Measurements from ENCODE around the gene ZFYVE16. TPM values are rescaled to one million over a fixed set of nuclear protein-coding genes. Genes with fewer than 3 reads are reported as not detected.
"Not testable (repeated sequence)": the region's sequence is repeated elsewhere in the genome, so short reads cannot be mapped to it uniquely, and the experiment has no call there.

Gene ZFYVE16
- total RNA-seq, 1 experiment from 2014 or later: 65.7 TPM

DNA sequence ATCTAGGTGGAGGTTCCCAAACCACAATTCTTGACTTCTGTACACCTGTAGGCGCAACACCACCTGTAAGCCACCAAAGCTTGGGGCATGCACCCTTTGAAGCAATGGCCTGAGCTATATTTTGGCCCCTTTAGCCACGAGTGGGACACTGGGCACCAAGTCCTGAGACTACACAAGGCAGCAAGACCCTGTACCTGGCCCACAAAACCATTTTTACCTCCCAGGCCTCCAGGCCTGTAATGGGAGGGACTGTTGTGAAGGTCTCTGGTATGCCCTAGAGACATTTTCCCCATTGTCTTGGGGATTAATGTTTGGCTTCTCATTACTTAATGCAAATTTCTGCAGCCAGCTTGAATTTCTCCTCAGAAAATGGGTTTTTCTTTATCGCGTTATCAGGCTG is 55.4 kb downstream of the ZFYVE16 start:
- Histone ChIP-seq H3K27me3 (replicated peaks; ENCODE audit: insufficient read depth, low read depth, low read length, poor library complexity) (no peaks in the 10 kb centered on the region), H3K4me3 (ENCODE audit: low read depth, low read length, poor library complexity, severe bottlenecking) (no peak overlapping the region), H3K4me1 (ENCODE audit: insufficient read depth, low read length, poor library complexity, severe bottlenecking) (peaks cover 7% of the 10 kb centered on the region), H3K36me3 (ENCODE audit: insufficient read depth, low read length, poor library complexity, severe bottlenecking) (peaks cover 40% of the 10 kb centered on the region), H3K27ac (ENCODE audit: low read depth, low read length, poor library complexity, severe bottlenecking) (no peak overlapping the region), H3K9me3 (ENCODE audit: low read depth, low read length, poor library complexity, severe bottlenecking) (peaks cover 5% of the 10 kb centered on the region)
- POLR2A ChIA-PET (ENCODE audit: low non-redundant PET): no interaction called here
- BruUV-seq (replicated peaks): no TSS peak
- CTCF ChIA-PET: no interaction called here
- no peak for DNase-seq (ENCODE audit: low spot score)
- TF ChIP-seq, protein P1, sequence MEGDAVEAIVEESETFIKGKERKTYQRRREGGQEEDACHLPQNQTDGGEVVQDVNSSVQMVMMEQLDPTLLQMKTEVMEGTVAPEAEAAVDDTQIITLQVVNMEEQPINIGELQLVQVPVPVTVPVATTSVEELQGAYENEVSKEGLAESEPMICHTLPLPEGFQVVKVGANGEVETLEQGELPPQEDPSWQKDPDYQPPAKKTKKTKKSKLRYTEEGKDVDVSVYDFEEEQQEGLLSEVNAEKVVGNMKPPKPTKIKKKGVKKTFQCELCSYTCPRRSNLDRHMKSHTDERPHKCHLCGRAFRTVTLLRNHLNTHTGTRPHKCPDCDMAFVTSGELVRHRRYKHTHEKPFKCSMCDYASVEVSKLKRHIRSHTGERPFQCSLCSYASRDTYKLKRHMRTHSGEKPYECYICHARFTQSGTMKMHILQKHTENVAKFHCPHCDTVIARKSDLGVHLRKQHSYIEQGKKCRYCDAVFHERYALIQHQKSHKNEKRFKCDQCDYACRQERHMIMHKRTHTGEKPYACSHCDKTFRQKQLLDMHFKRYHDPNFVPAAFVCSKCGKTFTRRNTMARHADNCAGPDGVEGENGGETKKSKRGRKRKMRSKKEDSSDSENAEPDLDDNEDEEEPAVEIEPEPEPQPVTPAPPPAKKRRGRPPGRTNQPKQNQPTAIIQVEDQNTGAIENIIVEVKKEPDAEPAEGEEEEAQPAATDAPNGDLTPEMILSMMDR (conservative IDR thresholded peaks at IDR 0.05; ENCODE audit: low read depth, low read length): no peak
- no peak for TF ChIP-seq EZH2 (IDR thresholded peaks at IDR 0.05; ENCODE audit: borderline replicate concordance, low read depth, low read length, poor library complexity, severe bottlenecking)
- intact Hi-C loops (cut with micrococcal nuclease; ENCODE audit: unreplicated experiment): no loop called here

DNA sequence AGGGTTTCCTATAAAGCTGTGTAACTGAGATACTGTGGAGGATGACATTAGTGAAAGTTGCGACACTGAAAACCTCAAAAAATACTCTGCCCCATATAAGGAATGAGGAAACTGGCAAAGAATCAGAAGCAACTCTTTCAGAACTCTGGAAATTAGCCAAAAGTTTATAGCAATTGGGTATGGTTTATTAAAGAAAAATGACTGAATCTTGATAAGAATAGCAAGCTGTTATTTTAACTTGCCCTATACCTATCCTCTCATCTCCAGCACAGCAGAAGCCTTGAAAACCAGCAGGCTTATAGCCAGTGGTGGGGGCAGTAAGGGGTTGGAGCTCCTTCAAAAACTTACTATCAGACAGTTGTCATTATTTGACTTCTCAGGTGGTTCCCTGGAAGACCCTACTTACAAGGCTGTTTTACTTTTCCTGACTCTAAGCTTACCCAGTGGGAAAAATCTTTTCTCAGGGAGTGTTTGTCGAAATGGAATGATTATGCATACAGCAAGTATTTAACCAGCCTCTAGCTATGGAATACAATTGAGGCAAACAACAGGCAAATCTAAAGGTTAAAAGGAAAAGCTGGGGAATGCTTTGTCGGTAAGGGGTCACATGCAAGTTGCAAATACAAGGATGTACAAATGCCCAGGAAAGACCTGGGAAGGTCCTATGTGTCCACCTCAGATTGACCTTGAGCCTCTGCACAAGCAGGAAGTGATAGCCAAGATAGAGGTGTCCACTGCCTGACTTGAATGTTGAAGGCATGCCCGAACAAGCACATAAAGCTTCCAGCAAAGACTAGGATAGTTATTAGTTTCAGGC is 59.0 kb downstream of the ZFYVE16 start:
- ChIA-PET POLR2A (ENCODE audit: low non-redundant PET) (interaction anchor here (0.6 kb wide), 1 partner anchor 19 kb away, joined by 4 read pairs; no protein-coding TSS in a partner anchor), CTCF (no interaction called here)
- H3K27ac ChIP-seq (ENCODE audit: low read depth, low read length, poor library complexity, severe bottlenecking): no peak overlapping the region
- H3K27me3 ChIP-seq (replicated peaks; ENCODE audit: insufficient read depth, low read depth, low read length, poor library complexity): no peaks in the 10 kb centered on the region
- no peak for TF ChIP-seq EZH2 (IDR thresholded peaks at IDR 0.05; ENCODE audit: borderline replicate concordance, low read depth, low read length, poor library complexity, severe bottlenecking)
- TF ChIP-seq, protein P1 (conservative IDR thresholded peaks at IDR 0.05; ENCODE audit: low read depth, low read length): no peak
- H3K4me1 ChIP-seq (ENCODE audit: insufficient read depth, low read length, poor library complexity, severe bottlenecking): peaks cover 7% of the 10 kb centered on the region
- DNase-seq (ENCODE audit: low spot score): no peak
- H3K9me3 ChIP-seq (ENCODE audit: low read depth, low read length, poor library complexity, severe bottlenecking): peaks cover 5% of the 10 kb centered on the region
- no peak overlapping the region for H3K4me3 ChIP-seq (ENCODE audit: low read depth, low read length, poor library complexity, severe bottlenecking)
- peaks cover 30% of the 10 kb centered on the region for H3K36me3 ChIP-seq (ENCODE audit: insufficient read depth, low read length, poor library complexity, severe bottlenecking)
- intact Hi-C loops (cut with micrococcal nuclease; ENCODE audit: unreplicated experiment): no loop called here
- BruUV-seq (replicated peaks): no TSS peak

DNA sequence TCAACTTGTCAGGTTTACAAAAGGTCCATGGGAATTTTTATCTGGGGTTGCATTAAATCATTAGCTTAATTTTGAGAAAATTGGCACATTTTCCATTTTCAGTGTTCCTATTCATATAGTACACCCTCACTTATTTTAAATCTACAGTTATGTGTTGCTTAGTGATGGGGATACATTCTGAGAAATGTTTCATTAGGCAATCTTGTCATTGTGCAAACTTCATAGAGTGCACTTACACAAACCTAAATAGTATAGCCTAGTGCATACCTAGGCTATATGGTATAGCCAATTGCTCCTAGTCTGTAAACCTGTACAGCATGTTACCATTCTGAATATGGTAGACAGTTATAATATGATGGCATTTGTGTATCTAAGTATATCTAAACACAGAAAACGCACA is 60.3 kb downstream of the ZFYVE16 start:
- Histone ChIP-seq H3K36me3 (ENCODE audit: insufficient read depth, low read length, poor library complexity, severe bottlenecking) (peaks cover 20% of the 10 kb centered on the region), H3K27me3 (replicated peaks; ENCODE audit: insufficient read depth, low read depth, low read length, poor library complexity) (no peaks in the 10 kb centered on the region), H3K9me3 (ENCODE audit: low read depth, low read length, poor library complexity, severe bottlenecking) (no peaks in the 10 kb centered on the region), H3K27ac (ENCODE audit: low read depth, low read length, poor library complexity, severe bottlenecking) (no peak overlapping the region), H3K4me3 (ENCODE audit: low read depth, low read length, poor library complexity, severe bottlenecking) (no peak overlapping the region), H3K4me1 (ENCODE audit: insufficient read depth, low read length, poor library complexity, severe bottlenecking) (peaks cover 7% of the 10 kb centered on the region)
- intact Hi-C loops (cut with micrococcal nuclease; ENCODE audit: unreplicated experiment): no loop called here
- no TSS peak for BruUV-seq (replicated peaks)
- no peak for TF ChIP-seq EZH2 (IDR thresholded peaks at IDR 0.05; ENCODE audit: borderline replicate concordance, low read depth, low read length, poor library complexity, severe bottlenecking)
- TF ChIP-seq, protein P1 (conservative IDR thresholded peaks at IDR 0.05; ENCODE audit: low read depth, low read length): no peak
- DNase-seq (ENCODE audit: low spot score): no peak
- ChIA-PET POLR2A (ENCODE audit: low non-redundant PET) (no interaction called here), CTCF (no interaction called here)

DNA sequence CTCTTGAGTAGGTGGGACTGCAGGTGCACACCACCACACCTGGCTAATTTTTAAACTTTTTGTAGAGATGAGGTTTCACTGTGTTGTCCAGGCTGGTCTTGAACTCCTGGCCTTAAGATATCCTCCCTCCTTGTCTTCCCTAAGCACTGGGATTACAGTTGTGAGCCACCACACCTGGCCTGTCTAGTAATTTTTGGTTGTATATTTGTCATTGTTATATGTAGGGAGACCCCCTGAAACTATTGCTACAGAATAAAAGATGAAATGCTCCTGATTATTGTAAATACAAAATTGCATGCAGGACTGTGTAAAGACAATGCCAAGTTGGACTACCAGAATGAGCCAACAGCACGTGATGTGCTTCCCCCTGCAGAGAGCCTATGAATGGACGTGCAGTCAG is 62.8 kb downstream of the ZFYVE16 start:
- intact Hi-C loops (cut with micrococcal nuclease; ENCODE audit: unreplicated experiment); H3K4me3 ChIP-seq (ENCODE audit: low read depth, low read length, poor library complexity, severe bottlenecking); BruUV-seq (replicated peaks); DNase-seq (ENCODE audit: low spot score); POLR2A ChIA-PET (ENCODE audit: low non-redundant PET); H3K27me3 ChIP-seq (replicated peaks; ENCODE audit: insufficient read depth, low read depth, low read length, poor library complexity); H3K9me3 ChIP-seq (ENCODE audit: low read depth, low read length, poor library complexity, severe bottlenecking); H3K4me1 ChIP-seq (ENCODE audit: insufficient read depth, low read length, poor library complexity, severe bottlenecking); H3K27ac ChIP-seq (ENCODE audit: low read depth, low read length, poor library complexity, severe bottlenecking): not testable (repeated sequence)
- H3K36me3 ChIP-seq (ENCODE audit: insufficient read depth, low read length, poor library complexity, severe bottlenecking): peaks cover 32% of the 10 kb centered on the region
- CTCF ChIA-PET: interaction anchor here (0.9 kb wide), 1 partner anchor 10 kb away, joined by 3 read pairs; no protein-coding TSS in a partner anchor
